SK-N-SH (cell line): Measurements from ENCODE around the gene SETDB2. TPM values are rescaled to one million over a fixed set of nuclear protein-coding genes. Genes with fewer than 3 reads are reported as not detected.

Source experiments
- CTCF ChIA-PET: fragments of 300-600, 350-600 bp; formaldehyde crosslinking; extraction: SDS; loops from one replicate; lab custom pipeline; 2021; lab: Yijun Ruan, JAX
- POLR2A ChIA-PET: fragments of 350-600 bp; sonication (Branson Sonifier 250); formaldehyde crosslinking; extraction: SDS; loops from one replicate; lab custom pipeline; 2020; ENCODE audit warnings: antibody characterized with exemption, inconsistent platforms; lab: Yijun Ruan, JAX
- DNase-seq: peaks from one replicate; pipeline ENCODE4 v3.0.0; 2012
- H2AFZ ChIP-seq: fragments of 200-600 bp; sonication (generic); 2 replicates; pipeline ENCODE4 v1.8.1; 2016; ENCODE audit warnings: antibody characterized with exemption, mild to moderate bottlenecking, low read depth
- H3F3A ChIP-seq: fragments of 200-600 bp; sonication (generic); replicated peaks from 2 replicates; pipeline ENCODE3; 2016; ENCODE audit warnings: antibody characterized with exemption, mild to moderate bottlenecking; ENCODE audit not compliant: insufficient read depth
- H3K27ac ChIP-seq, 2 experiments: fragments of 200-500 bp in 1 of 2; fragments of 200-600 bp in 1 of 2; sonication (Bioruptor generic) in 1 of 2; sonication (generic), shearing (Covaris generic) in 1 of 2; 2 replicates each; pipeline versions ENCODE4 v1.5.1 to v1.6.1; 2014 to 2016; ENCODE audit warnings: low read depth in 2 of 2, inconsistent platforms in 1 of 2, low read length in 1 of 2, mild to moderate bottlenecking in 1 of 2, mixed read lengths in 1 of 2
- H3K27me3 ChIP-seq: fragments of 200-600 bp; sonication (generic), shearing (Covaris generic); 2 replicates; pipeline ENCODE4 v1.6.1; 2016; ENCODE audit warnings: mixed run types; ENCODE audit not compliant: insufficient read depth
- H3K36me3 ChIP-seq, 2 experiments: fragments of 200-500 bp in 1 of 2; fragments of 200-600 bp in 1 of 2; sonication (Bioruptor generic) in 1 of 2; sonication (generic) in 1 of 2; replicated peaks in 1 of 2; 2 replicates each; pipeline versions ENCODE3 to v1.5.1; 2014 to 2016; ENCODE audit warnings: low read length in 1 of 2, mild to moderate bottlenecking in 1 of 2; ENCODE audit not compliant: insufficient read depth in 2 of 2, control insufficient read depth in 1 of 2
- H3K4me1 ChIP-seq, 2 experiments: fragments of 200-500 bp in 1 of 2; fragments of 200-600 bp in 1 of 2; sonication (Bioruptor generic) in 1 of 2; sonication (generic), shearing (Covaris generic) in 1 of 2; 2 replicates each; pipeline versions ENCODE4 v1.5.1 to v1.6.1; 2014 to 2016; ENCODE audit warnings: low read depth in 1 of 2, low read length in 1 of 2, mixed run types in 1 of 2; ENCODE audit not compliant: insufficient read depth in 2 of 2, control insufficient read depth in 1 of 2
- H3K4me2 ChIP-seq: fragments of 200-600 bp; sonication (generic), shearing (Covaris generic); 2 replicates; pipeline ENCODE4 v1.6.1; 2017; ENCODE audit warnings: mixed run types
- H3K4me3 ChIP-seq, 2 experiments: fragments of 200-500 bp in 1 of 2; fragments of 200-600 bp in 1 of 2; sonication (Bioruptor generic) in 1 of 2; sonication (generic), shearing (Covaris generic) in 1 of 2; 2 replicates each; pipeline versions ENCODE4 v1.5.1 to v1.8.1; 2014 to 2016; ENCODE audit warnings: low read depth in 2 of 2, inconsistent platforms in 1 of 2, low read length in 1 of 2, mild to moderate bottlenecking in 1 of 2, mixed read lengths in 1 of 2, moderate library complexity in 1 of 2
- H3K79me2 ChIP-seq: fragments of 200-600 bp; sonication (generic); 2 replicates; pipeline ENCODE4 v1.8.1; 2017; ENCODE audit warnings: mild to moderate bottlenecking; ENCODE audit not compliant: insufficient read depth
- H3K9ac ChIP-seq: fragments of 200-600 bp; sonication (generic); 2 replicates; pipeline ENCODE4 v1.6.1; 2017; ENCODE audit warnings: mixed run types
- H3K9me2 ChIP-seq: fragments of 200-600 bp; sonication (generic); 2 replicates; pipeline ENCODE4 v1.6.1; 2017; ENCODE audit warnings: mixed run types
- H3K9me3 ChIP-seq: fragments of 200-600 bp; sonication (generic); 2 replicates; pipeline ENCODE4 v1.6.1; 2017; ENCODE audit warnings: mixed run types, mild to moderate bottlenecking, moderate library complexity
- H4K20me1 ChIP-seq: fragments of 200-600 bp; sonication (generic); 2 replicates; pipeline ENCODE4 v1.6.1; 2017; ENCODE audit warnings: mild to moderate bottlenecking, mixed run types; ENCODE audit not compliant: insufficient read depth
- CHD2 ChIP-seq: fragments of 150-350 bp; IDR thresholded peaks from 2 replicates; pipeline ENCODE4 v1.6.1; 2018; ENCODE audit warnings: low read length; ENCODE audit not compliant: partially characterized antibody
- ELF1 ChIP-seq: IDR thresholded peaks from 2 replicates; pipeline ENCODE4 v1.4.0; 2012
- FOXM1 ChIP-seq: IDR thresholded peaks from 2 replicates; pipeline ENCODE4 v1.4.0; 2012; ENCODE audit warnings: low read depth, mild to moderate bottlenecking
- GATA2 ChIP-seq: sonication (generic); formaldehyde crosslinking; IDR thresholded peaks from 2 replicates; pipeline ENCODE4 v1.5.0; 2020; ENCODE audit warnings: mild to moderate bottlenecking, missing genetic modification reagents
- MEF2A ChIP-seq: IDR thresholded peaks from 2 replicates; pipeline ENCODE4 v1.4.0; 2012; ENCODE audit warnings: low read depth, borderline replicate concordance
- MXI1 ChIP-seq: IDR thresholded peaks from 2 replicates; pipeline ENCODE4 v1.6.1; 2012; ENCODE audit warnings: mild to moderate bottlenecking, low read depth, low read length, improper control_type of control experiment
- NFIC ChIP-seq: IDR thresholded peaks from 2 replicates; pipeline ENCODE4 v1.4.0; 2012; ENCODE audit warnings: borderline replicate concordance
- NRF1 ChIP-seq: IDR thresholded peaks from 2 replicates; pipeline ENCODE4 v1.6.1; 2012; ENCODE audit warnings: low read depth, mild to moderate bottlenecking, low read length
- POLR2AphosphoS5 ChIP-seq: IDR thresholded peaks from 2 replicates; pipeline ENCODE4 v1.6.1; 2012; ENCODE audit warnings: low read depth, low read length
- RXRA ChIP-seq: IDR thresholded peaks from 2 replicates; pipeline ENCODE4 v1.4.0; 2012; ENCODE audit warnings: low read depth, mild to moderate bottlenecking, borderline replicate concordance
- SIN3A ChIP-seq: IDR thresholded peaks from 2 replicates; pipeline ENCODE4 v1.6.1; 2012; ENCODE audit warnings: low read depth, mild to moderate bottlenecking, low read length, moderate library complexity, borderline replicate concordance
- SMC3 ChIP-seq: IDR thresholded peaks from 2 replicates; pipeline ENCODE4 v1.6.1; 2012; ENCODE audit warnings: low read depth, low read length, improper control_type of control experiment
- TAF1 ChIP-seq: IDR thresholded peaks from 2 replicates; pipeline ENCODE4 v1.6.1; 2012; ENCODE audit warnings: low read depth, mild to moderate bottlenecking, low read length, moderate library complexity, borderline replicate concordance
- TCF12 ChIP-seq: IDR thresholded peaks from 2 replicates; pipeline ENCODE4 v1.4.0; 2012
- TEAD4 ChIP-seq: IDR thresholded peaks from 2 replicates; pipeline ENCODE4 v1.4.0; 2012; ENCODE audit warnings: mild to moderate bottlenecking, borderline replicate concordance; ENCODE audit not compliant: insufficient read depth
- YY1 ChIP-seq: IDR thresholded peaks from 2 replicates; pipeline ENCODE4 v1.4.0; 2012; ENCODE audit warnings: low read depth, mild to moderate bottlenecking
- polyA plus RNA-seq, 3 experiments: library from polyadenylated mRNA; depleted of rRNA; stranded (reverse); fragments of >200 nt; gene quantifications; 2 replicates each; pipeline ENCODE4 v1.2.3, GENCODE V29; 2012
- TF ChIP-seq, protein P1 (sequence below): IDR thresholded peaks from 2 replicates; pipeline ENCODE4 v1.6.1; 2012; ENCODE audit warnings: mild to moderate bottlenecking, low read depth, low read length, moderate library complexity
- TF ChIP-seq, protein P2 (sequence below): IDR thresholded peaks from 2 replicates; pipeline ENCODE4 v1.4.0; 2012; ENCODE audit warnings: low read depth, borderline replicate concordance
- TF ChIP-seq, protein P3 (sequence below): fragments of 150-350 bp; IDR thresholded peaks from 2 replicates; pipeline ENCODE4 v1.6.1; 2017; ENCODE audit warnings: antibody characterized with exemption, low read length, low read depth, borderline replicate concordance

SETDB2 gene
- polyA plus RNA-seq, 1 of the 3 experiments (the other 2 are of a cell fraction), result 1.9 TPM

DNA sequence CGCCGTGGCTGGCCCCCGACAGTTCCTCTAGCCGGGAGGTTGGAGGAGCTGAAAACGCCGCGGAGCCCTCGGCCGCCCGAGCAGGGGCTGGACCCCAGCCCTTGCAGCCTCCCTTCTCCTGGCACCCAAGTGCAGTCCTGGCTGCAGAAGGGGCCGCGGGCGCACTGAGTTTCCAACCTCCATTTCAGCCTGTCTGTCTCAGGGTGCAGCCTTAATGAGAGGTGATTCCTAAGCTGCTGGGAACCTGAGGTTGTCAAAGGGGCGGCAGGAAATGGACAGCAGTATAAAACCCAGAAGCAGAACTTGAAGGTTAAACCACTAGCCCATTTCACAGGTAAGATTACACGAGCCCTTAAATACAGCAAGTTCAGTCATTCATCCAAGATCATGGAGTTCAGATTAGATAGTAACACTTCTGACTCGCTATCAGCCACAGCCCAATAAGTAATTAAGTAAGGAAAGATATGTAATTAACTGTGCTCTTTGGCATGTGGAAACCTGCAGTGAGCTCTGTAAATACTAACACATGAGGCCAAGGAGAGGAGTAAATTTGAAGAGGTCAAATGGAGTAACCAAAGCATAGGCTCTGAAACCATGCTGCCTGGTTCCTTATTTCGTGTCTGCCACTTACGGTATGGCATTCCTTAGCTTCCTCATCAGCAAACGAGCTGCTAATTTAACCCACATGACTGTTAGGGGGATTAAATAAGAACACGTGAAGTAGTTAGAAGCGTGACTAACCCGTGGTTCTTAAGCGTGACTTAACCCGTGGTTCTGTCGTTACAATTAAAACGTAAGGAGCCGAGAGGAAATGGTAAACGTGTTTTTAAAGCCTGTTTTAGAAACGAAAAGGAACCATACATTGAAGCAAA lies 686 bp downstream of the SETDB2 start (continued):
- no peak for TF ChIP-seq TAF1

GRCh38 chr13:49446473-49446872 lies 2.4 kb downstream of the SETDB2 start:
- no peak overlapping the region for H3K4me2 ChIP-seq
- POLR2A ChIA-PET, result no interaction called here

More at GRCh38 chr13:49446473-49446872, 2.4 kb downstream of the SETDB2 start:
- Histone ChIP-seq H3F3A (peaks cover 24% of the 10 kb centered on the region), H4K20me1 (no peaks in the 10 kb centered on the region), H3K27ac (no peak overlapping the region), H3K9me2 (no peaks in the 10 kb centered on the region), H3K79me2 (peaks cover 60% of the 10 kb centered on the region)
- no peak for DNase-seq
- TF ChIP-seq NRF1 (no peak), SMC3 (no peak), YY1 (no peak), SIN3A (no peak), TCF12 (no peak), GATA2 (CRISPR knock-in tag) (no peak), NFIC (no peak), FOXM1 (no peak), ELF1 (no peak), POLR2AphosphoS5 (no peak), MEF2A (no peak), RXRA (no peak), TEAD4 (no peak), CHD2 (no peak), MXI1 (no peak)
- TF ChIP-seq, protein P1, sequence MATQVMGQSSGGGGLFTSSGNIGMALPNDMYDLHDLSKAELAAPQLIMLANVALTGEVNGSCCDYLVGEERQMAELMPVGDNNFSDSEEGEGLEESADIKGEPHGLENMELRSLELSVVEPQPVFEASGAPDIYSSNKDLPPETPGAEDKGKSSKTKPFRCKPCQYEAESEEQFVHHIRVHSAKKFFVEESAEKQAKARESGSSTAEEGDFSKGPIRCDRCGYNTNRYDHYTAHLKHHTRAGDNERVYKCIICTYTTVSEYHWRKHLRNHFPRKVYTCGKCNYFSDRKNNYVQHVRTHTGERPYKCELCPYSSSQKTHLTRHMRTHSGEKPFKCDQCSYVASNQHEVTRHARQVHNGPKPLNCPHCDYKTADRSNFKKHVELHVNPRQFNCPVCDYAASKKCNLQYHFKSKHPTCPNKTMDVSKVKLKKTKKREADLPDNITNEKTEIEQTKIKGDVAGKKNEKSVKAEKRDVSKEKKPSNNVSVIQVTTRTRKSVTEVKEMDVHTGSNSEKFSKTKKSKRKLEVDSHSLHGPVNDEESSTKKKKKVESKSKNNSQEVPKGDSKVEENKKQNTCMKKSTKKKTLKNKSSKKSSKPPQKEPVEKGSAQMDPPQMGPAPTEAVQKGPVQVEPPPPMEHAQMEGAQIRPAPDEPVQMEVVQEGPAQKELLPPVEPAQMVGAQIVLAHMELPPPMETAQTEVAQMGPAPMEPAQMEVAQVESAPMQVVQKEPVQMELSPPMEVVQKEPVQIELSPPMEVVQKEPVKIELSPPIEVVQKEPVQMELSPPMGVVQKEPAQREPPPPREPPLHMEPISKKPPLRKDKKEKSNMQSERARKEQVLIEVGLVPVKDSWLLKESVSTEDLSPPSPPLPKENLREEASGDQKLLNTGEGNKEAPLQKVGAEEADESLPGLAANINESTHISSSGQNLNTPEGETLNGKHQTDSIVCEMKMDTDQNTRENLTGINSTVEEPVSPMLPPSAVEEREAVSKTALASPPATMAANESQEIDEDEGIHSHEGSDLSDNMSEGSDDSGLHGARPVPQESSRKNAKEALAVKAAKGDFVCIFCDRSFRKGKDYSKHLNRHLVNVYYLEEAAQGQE, result no peak
- TF ChIP-seq, protein P2, sequence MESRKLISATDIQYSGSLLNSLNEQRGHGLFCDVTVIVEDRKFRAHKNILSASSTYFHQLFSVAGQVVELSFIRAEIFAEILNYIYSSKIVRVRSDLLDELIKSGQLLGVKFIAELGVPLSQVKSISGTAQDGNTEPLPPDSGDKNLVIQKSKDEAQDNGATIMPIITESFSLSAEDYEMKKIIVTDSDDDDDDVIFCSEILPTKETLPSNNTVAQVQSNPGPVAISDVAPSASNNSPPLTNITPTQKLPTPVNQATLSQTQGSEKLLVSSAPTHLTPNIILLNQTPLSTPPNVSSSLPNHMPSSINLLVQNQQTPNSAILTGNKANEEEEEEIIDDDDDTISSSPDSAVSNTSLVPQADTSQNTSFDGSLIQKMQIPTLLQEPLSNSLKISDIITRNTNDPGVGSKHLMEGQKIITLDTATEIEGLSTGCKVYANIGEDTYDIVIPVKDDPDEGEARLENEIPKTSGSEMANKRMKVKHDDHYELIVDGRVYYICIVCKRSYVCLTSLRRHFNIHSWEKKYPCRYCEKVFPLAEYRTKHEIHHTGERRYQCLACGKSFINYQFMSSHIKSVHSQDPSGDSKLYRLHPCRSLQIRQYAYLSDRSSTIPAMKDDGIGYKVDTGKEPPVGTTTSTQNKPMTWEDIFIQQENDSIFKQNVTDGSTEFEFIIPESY, result no peak
- TF ChIP-seq, protein P3, sequence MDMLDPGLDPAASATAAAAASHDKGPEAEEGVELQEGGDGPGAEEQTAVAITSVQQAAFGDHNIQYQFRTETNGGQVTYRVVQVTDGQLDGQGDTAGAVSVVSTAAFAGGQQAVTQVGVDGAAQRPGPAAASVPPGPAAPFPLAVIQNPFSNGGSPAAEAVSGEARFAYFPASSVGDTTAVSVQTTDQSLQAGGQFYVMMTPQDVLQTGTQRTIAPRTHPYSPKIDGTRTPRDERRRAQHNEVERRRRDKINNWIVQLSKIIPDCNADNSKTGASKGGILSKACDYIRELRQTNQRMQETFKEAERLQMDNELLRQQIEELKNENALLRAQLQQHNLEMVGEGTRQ, result no peak
- TF ChIP-seq, all 33 proteins: peak for 0
- CTCF ChIA-PET, result no interaction called here
- H3K27me3 ChIP-seq, result no peaks in the 10 kb centered on the region
- peaks cover 0 to 3% of the 10 kb centered on the region in 2 experiments; a peak in 2 of 4 replicates for H3K4me1 ChIP-seq
- H3K4me3 ChIP-seq, result no peak overlapping the region
- no peaks in the 10 kb centered on the region for H3K36me3 ChIP-seq
- no peak overlapping the region for H2AFZ ChIP-seq
- H3K9me3 ChIP-seq, result no peaks in the 10 kb centered on the region
- H3K9ac ChIP-seq, result no peak overlapping the region
